Gastrocnemius medialis (tissue), 4 donors: ENCODE results near the gene ARF1. TPM values are rescaled to one million over a fixed set of nuclear protein-coding genes. Genes with fewer than 3 reads are reported as not detected.

Experiments
- ATAC-seq, 2 donors: fragments of 150-250 bp; one replicate each; pipeline ENCODE4 v1.9.1; 2016
- DNase-seq, 2 donors: peaks; one replicate each; pipeline ENCODE4 v3.0.0-alpha.2; 2019
- H3K27ac ChIP-seq, 4 donors: fragments of 200-600 bp; sonication (generic); 1 replicate in 1 of 4; 2 replicates in 3 of 4; pipeline ENCODE4 v1.5.1; 2016 to 2018; ENCODE audit warnings: mild to moderate bottlenecking in 2 of 4, moderate library complexity in 1 of 4
- H3K27me3 ChIP-seq, 3 donors: fragments of 200-600 bp; sonication (generic) in 2 of 3; 1 replicate in 1 of 3; 2 replicates in 2 of 3; pipeline versions ENCODE4 v1.5.1 to v1.6.0; 2016 to 2019; ENCODE audit warnings: mild to moderate bottlenecking in 1 of 3, moderate library complexity in 1 of 3
- H3K36me3 ChIP-seq, 2 donors: fragments of 200-600 bp; sonication (generic) in 1 of 2; one replicate each; pipeline ENCODE4 v1.5.1; 2017 to 2018
- H3K4me1 ChIP-seq, 2 donors: fragments of 200-600 bp; sonication (generic) in 1 of 2; one replicate each; pipeline ENCODE4 v1.5.1; 2016 to 2017; ENCODE audit warnings: mild to moderate bottlenecking in 2 of 2
- H3K4me3 ChIP-seq, 4 donors: fragments of 200-600 bp; sonication (generic) in 3 of 4; 1 replicate in 1 of 4; 2 replicates in 3 of 4; pipeline ENCODE4 v1.5.1; 2016 to 2019; ENCODE audit warnings: mild to moderate bottlenecking in 2 of 4
- H3K9me3 ChIP-seq, 3 donors: fragments of 200-600 bp; sonication (generic) in 2 of 3; 1 replicate in 1 of 3; 2 replicates in 2 of 3; pipeline ENCODE4 v1.5.1; 2016 to 2019
- POLR2A ChIP-seq, 2 donors: fragments of 450-650 bp; IDR thresholded peaks; one replicate each; pipeline ENCODE4 v1.6.1; 2017; ENCODE audit warnings: antibody characterized with exemption in 2 of 2, mild to moderate bottlenecking in 2 of 2, moderate library complexity in 2 of 2
- in situ Hi-C, 4 donors: fragments of 200-750 bp; cut with MboI; loops; one replicate each; pipeline versions ENCODE4 v1.15.0 to v1.8.0; 2017; ENCODE audit warnings: low sequenced_read_pairs in 4 of 4
- intact Hi-C: fragments of 100-400 bp; cut with DNase I; formaldehyde crosslinking; loops from one replicate; pipeline ENCODE4 v1.15.1; 2023; ENCODE audit warnings: low total_unique reads
- total RNA-seq, 4 donors: library from RNA; depleted of rRNA; stranded (reverse); fragments of >200 nt; gene quantifications; one replicate each; pipeline versions ENCODE4 v1.1.0 to v1.2.3, GENCODE V29; 2016
- TF ChIP-seq, protein P1 (sequence below), 5 experiments: fragments of 450-650 bp in 3 of 5; fragments of 200-600 bp in 2 of 5; sonication (generic) in 2 of 5; IDR thresholded peaks in 4 of 5; conservative IDR thresholded peaks in 1 of 5; 1 replicate in 4 of 5; 2 replicates in 1 of 5; pipeline ENCODE4 v1.5.1; 2016 to 2019; ENCODE audit warnings: antibody characterized with exemption in 5 of 5, mild to moderate bottlenecking in 3 of 5, moderate library complexity in 3 of 5

The ARF1 gene
- total RNA-seq, 4 donors from 2014 or later, result 234 to 422 (median 306) TPM

DNA sequence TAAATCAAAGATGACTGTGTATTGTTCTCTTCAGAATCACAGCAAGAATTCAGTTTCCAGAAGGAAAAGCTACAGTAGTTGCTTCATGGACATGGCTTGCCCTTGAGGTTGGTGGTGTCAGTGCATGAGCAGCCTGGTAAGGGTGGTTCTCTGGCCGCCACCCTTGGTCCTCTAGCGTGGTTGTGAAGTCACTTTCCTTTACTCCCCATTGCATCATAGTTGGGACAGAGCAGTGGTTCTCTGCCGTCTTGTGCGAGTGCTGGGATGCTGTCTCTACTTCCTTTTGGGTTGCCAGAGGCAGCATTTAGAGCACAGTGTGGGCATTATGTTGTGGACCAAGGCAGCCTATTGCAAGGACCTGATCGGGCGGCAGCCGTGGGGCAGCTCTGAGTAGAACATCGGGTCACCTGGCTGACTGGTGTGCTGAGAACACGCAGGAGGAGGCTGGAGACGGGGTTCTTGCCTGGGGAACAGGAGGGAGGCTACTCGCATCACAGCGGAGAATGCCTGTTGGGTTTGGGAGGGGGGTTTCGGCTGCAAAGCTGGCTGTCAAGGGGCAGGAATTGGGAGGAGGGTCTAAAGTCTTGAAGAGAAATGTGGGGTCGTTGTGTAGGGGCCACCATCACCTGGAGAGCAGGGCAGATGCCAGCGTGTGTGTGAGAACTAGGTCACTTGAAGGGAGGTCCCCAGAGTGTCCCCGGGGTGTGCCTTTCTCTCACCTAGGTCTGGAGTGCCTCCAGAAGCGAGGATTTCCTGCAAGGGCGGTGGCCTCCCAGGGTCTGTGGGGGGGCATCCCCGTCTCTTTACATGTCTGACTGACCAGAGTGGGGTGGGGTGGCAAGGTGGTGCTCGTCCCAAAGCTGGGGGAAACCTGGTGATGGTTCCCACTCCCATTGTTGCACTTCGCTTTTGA lies 6.3 kb downstream of the ARF1 start:
- Histone ChIP-seq H3K36me3 (no peaks in the 10 kb centered on the region), H3K27ac (peak overlapping the region in 3 of 4 donors; percentile 26 to 93 (median 43)), H3K9me3 (no peaks in the 10 kb centered on the region), H3K27me3 (no peaks in the 10 kb centered on the region), H3K4me3 (no peak overlapping the region), H3K4me1 (peaks cover 87 to 89% of the 10 kb centered on the region in 2 donors)
- TF ChIP-seq, protein P1, sequence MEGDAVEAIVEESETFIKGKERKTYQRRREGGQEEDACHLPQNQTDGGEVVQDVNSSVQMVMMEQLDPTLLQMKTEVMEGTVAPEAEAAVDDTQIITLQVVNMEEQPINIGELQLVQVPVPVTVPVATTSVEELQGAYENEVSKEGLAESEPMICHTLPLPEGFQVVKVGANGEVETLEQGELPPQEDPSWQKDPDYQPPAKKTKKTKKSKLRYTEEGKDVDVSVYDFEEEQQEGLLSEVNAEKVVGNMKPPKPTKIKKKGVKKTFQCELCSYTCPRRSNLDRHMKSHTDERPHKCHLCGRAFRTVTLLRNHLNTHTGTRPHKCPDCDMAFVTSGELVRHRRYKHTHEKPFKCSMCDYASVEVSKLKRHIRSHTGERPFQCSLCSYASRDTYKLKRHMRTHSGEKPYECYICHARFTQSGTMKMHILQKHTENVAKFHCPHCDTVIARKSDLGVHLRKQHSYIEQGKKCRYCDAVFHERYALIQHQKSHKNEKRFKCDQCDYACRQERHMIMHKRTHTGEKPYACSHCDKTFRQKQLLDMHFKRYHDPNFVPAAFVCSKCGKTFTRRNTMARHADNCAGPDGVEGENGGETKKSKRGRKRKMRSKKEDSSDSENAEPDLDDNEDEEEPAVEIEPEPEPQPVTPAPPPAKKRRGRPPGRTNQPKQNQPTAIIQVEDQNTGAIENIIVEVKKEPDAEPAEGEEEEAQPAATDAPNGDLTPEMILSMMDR (IDR thresholded peaks at IDR 0.05 in 4 of 5, conservative IDR thresholded peaks at IDR 0.05 in 1 of 5), result no peak
- DNase-seq, result peak in 1 of 2 donors; percentile 10
- peak in 1 of 2 donors; percentile 11 for ATAC-seq
- in situ Hi-C loops (loop anchor here in 1 of 4 donors (25.0 kb wide), 1 partner anchor 327 kb away; no protein-coding TSS in a partner anchor), intact Hi-C loops (loop anchor here (10.0 kb wide), 4 partner anchors 144 to 1536 kb away; partner anchors contain the start of genes COQ8A, TAF5L, URB2 and WNT9A)

DNA sequence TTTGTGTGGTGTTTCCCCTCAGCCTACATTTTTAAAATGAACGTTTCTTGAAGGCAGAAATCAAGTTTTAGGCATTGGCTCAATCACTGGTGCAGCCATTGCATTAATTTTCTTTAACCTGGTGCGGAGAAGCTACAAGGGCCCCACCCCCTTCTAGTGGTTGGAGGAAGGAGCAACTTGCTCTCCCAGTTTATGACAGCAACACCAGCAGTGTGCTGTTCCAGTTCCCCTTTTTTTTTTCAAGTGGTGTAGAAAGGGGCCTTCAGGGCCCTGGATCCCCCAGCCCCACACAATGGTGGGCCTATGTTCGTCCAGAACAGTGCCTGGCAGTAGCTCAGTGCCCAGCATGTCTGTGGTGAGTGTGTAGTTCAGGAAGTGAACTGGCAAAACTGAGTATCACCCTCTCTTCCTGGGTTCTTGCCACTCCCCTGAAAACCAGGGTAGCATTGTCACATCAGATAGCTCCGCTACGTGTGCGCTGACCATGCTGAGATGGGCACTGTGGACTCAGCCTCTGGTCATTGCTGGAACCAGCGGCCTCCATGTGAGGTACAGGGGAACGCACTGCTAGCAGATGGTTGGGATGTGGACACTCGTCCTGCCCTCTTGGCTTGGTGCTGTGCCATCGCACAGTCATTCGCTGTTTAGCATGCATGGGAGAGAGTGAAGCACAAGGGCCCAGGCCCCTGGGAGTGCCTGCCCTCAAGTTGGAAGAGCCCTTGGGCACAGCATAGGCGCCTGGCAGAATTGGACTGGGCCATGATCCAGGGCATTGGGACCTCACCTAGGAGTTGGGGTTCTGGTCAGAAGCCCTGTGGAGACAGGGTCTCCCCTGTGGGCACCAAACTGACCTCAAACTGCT lies 7.2 kb downstream of the ARF1 start:
- Histone ChIP-seq H3K9me3 (peaks cover 0 to 6% (median 0%) of the 10 kb centered on the region in 3 donors), H3K27ac (peak overlapping the region; percentile 34 to 93 (median 46)), H3K4me1 (peaks cover 78 to 81% of the 10 kb centered on the region in 2 donors), H3K36me3 (no peaks in the 10 kb centered on the region), H3K4me3 (no peak overlapping the region), H3K27me3 (no peaks in the 10 kb centered on the region)
- in situ Hi-C loops (loop anchor here in 1 of 4 donors (25.0 kb wide), 1 partner anchor 327 kb away; no protein-coding TSS in a partner anchor), intact Hi-C loops (loop anchor here (10.0 kb wide), 4 partner anchors 145 to 1535 kb away; partner anchors contain the start of genes COQ8A, TAF5L, URB2 and WNT9A)
- no peak for ATAC-seq
- TF ChIP-seq, protein P1 (IDR thresholded peaks at IDR 0.05 in 4 of 5, conservative IDR thresholded peaks at IDR 0.05 in 1 of 5), result no peak
- TF ChIP-seq POLR2A (IDR thresholded peaks at IDR 0.05), result no peak
- DNase-seq, result peak in 1 of 2 donors; percentile 31

DNA sequence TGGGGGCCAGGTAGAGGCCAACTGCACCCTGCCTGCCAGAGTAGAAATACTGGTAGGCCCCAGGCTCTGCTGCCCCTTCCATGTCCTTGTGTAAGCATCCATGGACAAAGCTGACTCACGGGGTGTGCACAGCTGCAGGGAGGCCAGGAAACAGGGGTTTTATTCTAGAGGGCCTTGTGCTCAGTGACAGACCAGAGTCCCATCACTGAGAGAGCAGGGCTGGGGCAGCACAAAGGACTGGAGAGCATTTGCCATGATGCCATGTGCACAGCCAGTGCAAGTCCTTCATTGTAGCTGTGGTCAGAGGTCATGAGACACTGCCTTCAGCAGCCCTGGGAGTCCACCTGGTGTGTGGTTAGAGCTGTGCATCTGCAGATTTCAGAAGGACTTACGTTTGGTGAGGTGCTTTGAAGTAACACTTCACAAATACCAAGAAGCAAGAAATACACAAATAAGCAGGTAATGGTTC lies 8.1 kb downstream of the ARF1 start:
- in situ Hi-C loops, result loop anchor here in 1 of 4 donors (25.0 kb wide), 1 partner anchor 328 kb away; no protein-coding TSS in a partner anchor
- Histone ChIP-seq H3K36me3 (no peaks in the 10 kb centered on the region), H3K27me3 (no peaks in the 10 kb centered on the region), H3K4me3 (peak overlapping the region in 1 of 4 donors; percentile 6), H3K9me3 (peaks cover 0 to 6% (median 0%) of the 10 kb centered on the region in 3 donors), H3K4me1 (peaks cover 69 to 72% of the 10 kb centered on the region in 2 donors), H3K27ac (peak overlapping the region; percentile 34 to 93 (median 46))
- intact Hi-C loops, result no loop called here
- peak in 1 of 2 donors; percentile 21 for DNase-seq
- ATAC-seq, result peak in 1 of 2 donors; percentile 11
- TF ChIP-seq, protein P1 (IDR thresholded peaks at IDR 0.05 in 4 of 5, conservative IDR thresholded peaks at IDR 0.05 in 1 of 5), result no peak
- TF ChIP-seq POLR2A (IDR thresholded peaks at IDR 0.05), result no peak

DNA sequence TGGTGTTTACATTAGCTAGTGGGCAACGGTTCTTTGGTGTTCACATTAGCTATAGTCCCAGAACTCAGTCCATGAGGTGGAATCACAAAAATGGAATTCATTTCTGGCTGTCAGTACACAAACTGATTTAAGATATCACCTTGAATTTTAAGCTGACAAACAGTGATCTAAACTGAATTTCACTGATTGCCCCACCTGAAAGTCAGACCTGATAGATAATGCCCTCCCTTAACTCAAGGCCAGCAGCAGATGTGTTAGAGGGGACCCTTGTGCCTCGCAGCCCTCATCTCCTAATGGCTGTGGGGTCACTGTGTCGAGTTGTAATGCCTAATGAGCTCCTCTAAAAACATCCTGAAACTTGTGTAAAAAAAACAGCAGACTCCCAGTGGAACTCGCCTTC lies 8.6 kb downstream of the ARF1 start:
- intact Hi-C loops (no loop called here), in situ Hi-C loops (loop anchor here in 1 of 4 donors (25.0 kb wide), 1 partner anchor 329 kb away; no protein-coding TSS in a partner anchor)
- Histone ChIP-seq H3K9me3 (peaks cover 0 to 6% (median 0%) of the 10 kb centered on the region in 3 donors), H3K36me3 (no peaks in the 10 kb centered on the region), H3K27me3 (no peaks in the 10 kb centered on the region), H3K4me1 (peaks cover 64 to 67% of the 10 kb centered on the region in 2 donors), H3K27ac (peak overlapping the region in 3 of 4 donors; percentile 46 to 93 (median 46)), H3K4me3 (no peak overlapping the region)
- DNase-seq, result no peak
- TF ChIP-seq, protein P1 (IDR thresholded peaks at IDR 0.05 in 4 of 5, conservative IDR thresholded peaks at IDR 0.05 in 1 of 5), result no peak
- no peak for TF ChIP-seq POLR2A (IDR thresholded peaks at IDR 0.05)
- no peak for ATAC-seq
